Mesothelial cell of epicardium (in vitro differentiated cells): ENCODE measurements around the gene SETD5. TPM values are rescaled to one million over a fixed set of nuclear protein-coding genes. Genes with fewer than 3 reads are reported as not detected.

Source experiments
- DNase-seq, 2 experiments: peaks; one replicate each; pipeline ENCODE4 v3.0.0; 2021; ENCODE audit warnings: low spot score in 2 of 2; ENCODE audit not compliant: unreplicated experiment in 2 of 2
- H3K27ac Mint-ChIP-seq: 2 replicates; pipeline ENCODE4 v1.8.0; 2021; ENCODE audit warnings: mixed read lengths
- H3K27me3 Mint-ChIP-seq: 2 replicates; pipeline ENCODE4 v1.8.0; 2021; ENCODE audit warnings: low read depth, mixed read lengths
- H3K36me3 Mint-ChIP-seq: 2 replicates; pipeline ENCODE4 v1.8.0; 2021; ENCODE audit warnings: mixed read lengths
- H3K4me1 Mint-ChIP-seq: 2 replicates; pipeline ENCODE4 v1.8.0; 2021; ENCODE audit warnings: mixed read lengths
- H3K4me3 Mint-ChIP-seq: 2 replicates; pipeline ENCODE4 v1.8.0; 2021; ENCODE audit warnings: mild to moderate bottlenecking, moderate library complexity, mixed read lengths
- H3K9me3 Mint-ChIP-seq: 2 replicates; pipeline ENCODE4 v1.8.0; 2021; ENCODE audit warnings: mixed read lengths
- total RNA-seq: library from RNA; stranded (reverse); gene quantifications from 3 replicates; pipeline ENCODE4 v1.2.1, GENCODE V29; 2021
- TF ChIP-seq, protein P1 (sequence below): fragments of 200-600 bp; sonication (generic); IDR thresholded peaks from one replicate; pipeline ENCODE4 v1.5.0; 2021; ENCODE audit warnings: antibody characterized with exemption; ENCODE audit not compliant: unreplicated experiment

SETD5 gene
- total RNA-seq, 1 donor from 2014 or later: 254 TPM

- TF ChIP-seq, protein P1, sequence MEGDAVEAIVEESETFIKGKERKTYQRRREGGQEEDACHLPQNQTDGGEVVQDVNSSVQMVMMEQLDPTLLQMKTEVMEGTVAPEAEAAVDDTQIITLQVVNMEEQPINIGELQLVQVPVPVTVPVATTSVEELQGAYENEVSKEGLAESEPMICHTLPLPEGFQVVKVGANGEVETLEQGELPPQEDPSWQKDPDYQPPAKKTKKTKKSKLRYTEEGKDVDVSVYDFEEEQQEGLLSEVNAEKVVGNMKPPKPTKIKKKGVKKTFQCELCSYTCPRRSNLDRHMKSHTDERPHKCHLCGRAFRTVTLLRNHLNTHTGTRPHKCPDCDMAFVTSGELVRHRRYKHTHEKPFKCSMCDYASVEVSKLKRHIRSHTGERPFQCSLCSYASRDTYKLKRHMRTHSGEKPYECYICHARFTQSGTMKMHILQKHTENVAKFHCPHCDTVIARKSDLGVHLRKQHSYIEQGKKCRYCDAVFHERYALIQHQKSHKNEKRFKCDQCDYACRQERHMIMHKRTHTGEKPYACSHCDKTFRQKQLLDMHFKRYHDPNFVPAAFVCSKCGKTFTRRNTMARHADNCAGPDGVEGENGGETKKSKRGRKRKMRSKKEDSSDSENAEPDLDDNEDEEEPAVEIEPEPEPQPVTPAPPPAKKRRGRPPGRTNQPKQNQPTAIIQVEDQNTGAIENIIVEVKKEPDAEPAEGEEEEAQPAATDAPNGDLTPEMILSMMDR: no peak
- peaks cover 7% of the 10 kb centered on the region for H3K9me3 Mint-ChIP-seq
- DNase-seq: no peak
- H3K27ac Mint-ChIP-seq: peak overlapping the region; percentile 72
- peaks cover 15% of the 10 kb centered on the region for H3K4me1 Mint-ChIP-seq
- no peaks in the 10 kb centered on the region for H3K27me3 Mint-ChIP-seq
- H3K36me3 Mint-ChIP-seq: peaks cover 6% of the 10 kb centered on the region
- peak overlapping the region; percentile 87 for H3K4me3 Mint-ChIP-seq
Observed at GRCh38 chr3:9361691-9362388, 35.6 kb upstream of the SETD5 start.

GRCh38 chr3:9362731-9363530, 34.5 kb upstream of the SETD5 start, which contains the start of gene THUMPD3:
TSS of gene THUMPD3 (plus strand) at chr3:9363054. CDS start at chr3:9365069, 2,015 bp downstream.
- peaks cover 15% of the 10 kb centered on the region for H3K4me1 Mint-ChIP-seq
- peak; percentile 69 to 86 for DNase-seq
- peaks cover 7% of the 10 kb centered on the region for H3K9me3 Mint-ChIP-seq
- peak within 1 kb of the TSS; percentile 99 for H3K27ac Mint-ChIP-seq
- peaks cover 6% of the 10 kb centered on the region for H3K36me3 Mint-ChIP-seq
- H3K27me3 Mint-ChIP-seq: no peaks in the 10 kb centered on the region
- H3K4me3 Mint-ChIP-seq: peak within 1 kb of the TSS; percentile 87
- TF ChIP-seq, protein P1: no peak

GRCh38 chr3:9369508-9369907, 27.9 kb upstream of the SETD5 start:
- no peak overlapping the region for H3K4me3 Mint-ChIP-seq
- H3K27me3 Mint-ChIP-seq: no peaks in the 10 kb centered on the region
- H3K9me3 Mint-ChIP-seq: no peaks in the 10 kb centered on the region
- no peak overlapping the region for H3K27ac Mint-ChIP-seq
- H3K36me3 Mint-ChIP-seq: peaks cover 31% of the 10 kb centered on the region
- H3K4me1 Mint-ChIP-seq: peaks cover 4% of the 10 kb centered on the region
- TF ChIP-seq, protein P1: no peak
- no peak for DNase-seq

- no peak for DNase-seq
- Mint-ChIP-seq H3K9me3 (no peaks in the 10 kb centered on the region), H3K4me3 (no peak overlapping the region), H3K27ac (no peak overlapping the region), H3K4me1 (no peaks in the 10 kb centered on the region), H3K36me3 (peaks cover 56% of the 10 kb centered on the region), H3K27me3 (no peaks in the 10 kb centered on the region)
- TF ChIP-seq, protein P1: no peak
Observed at GRCh38 chr3:9373465-9373864, 23.9 kb upstream of the SETD5 start.

- Mint-ChIP-seq H3K4me3 (no peak overlapping the region), H3K36me3 (peaks cover 45% of the 10 kb centered on the region)
- TF ChIP-seq, protein P1: no peak
Observed at GRCh38 chr3:9377981-9378380, 19.4 kb upstream of the SETD5 start.

More at GRCh38 chr3:9377981-9378380, 19.4 kb upstream of the SETD5 start:
- H3K27ac Mint-ChIP-seq: no peak overlapping the region
- H3K27me3 Mint-ChIP-seq: no peaks in the 10 kb centered on the region
- no peaks in the 10 kb centered on the region for H3K9me3 Mint-ChIP-seq
- no peak for DNase-seq
- H3K4me1 Mint-ChIP-seq: no peaks in the 10 kb centered on the region
